ENCODE data around the gene DHX34. TPM values are rescaled to one million over a fixed set of nuclear protein-coding genes. Genes with fewer than 3 reads are reported as not detected.
"Not testable (repeated sequence)": the region's sequence is repeated elsewhere in the genome, so short reads cannot be mapped to it uniquely, and the experiment has no call there.

Gene DHX34
- total RNA-seq, 1 experiment from 2014 or later = 38.2 TPM

GRCh38 chr19:47384533-47384932 is 35.4 kb downstream of the DHX34 start:
- H3T11ph ChIP-seq (ENCODE audit: low read length); H4K5ac ChIP-seq (ENCODE audit: insufficient read length, low read depth, low read length); H3K4me1 ChIP-seq (ENCODE audit: insufficient read depth, low read length); H3K4ac ChIP-seq (ENCODE audit: low read depth, low read length); H2BK15ac ChIP-seq (ENCODE audit: low read depth, low read length); H3K79me1 ChIP-seq (ENCODE audit: insufficient read depth, low read depth, low read length, poor library complexity, severe bottlenecking); H3K4me3 Mint-ChIP-seq; H3K27me3 Mint-ChIP-seq (ENCODE audit: low read depth); H2BK12ac ChIP-seq (ENCODE audit: insufficient read length, low read depth, low read length); H3K9ac ChIP-seq (ENCODE audit: extremely low read depth, insufficient read length, low read length); H3K9me3 Mint-ChIP-seq; H3K23ac ChIP-seq (ENCODE audit: insufficient read length, low read depth, low read length); H4K8ac ChIP-seq (replicated peaks; ENCODE audit: insufficient read length, low read depth, low read length); H3K14ac ChIP-seq (ENCODE audit: insufficient read depth, low read length); H3K27ac Mint-ChIP-seq; H3K9me3 ChIP-seq (ENCODE audit: control insufficient read depth, low read depth, low read length); H3K4me2 ChIP-seq (ENCODE audit: insufficient read depth, insufficient read length, low read length); H3K79me2 ChIP-seq (ENCODE audit: insufficient read depth, low read length); H2BK20ac ChIP-seq (ENCODE audit: low read depth, low read length, poor library complexity, severe bottlenecking); H4K91ac ChIP-seq (ENCODE audit: insufficient read length, low read depth, low read length); H4K20me1 ChIP-seq (ENCODE audit: control insufficient read depth, insufficient read depth, insufficient read length); H3K23me2 ChIP-seq (ENCODE audit: insufficient read length, low read depth, low read length, poor library complexity, severe bottlenecking); H2BK120ac ChIP-seq (ENCODE audit: low read depth, low read length, poor library complexity, severe bottlenecking); H3K27ac ChIP-seq (ENCODE audit: insufficient read length, low read depth, low read length); DNase-seq; H3K27me3 ChIP-seq (ENCODE audit: insufficient read depth, low read length); H2AK5ac ChIP-seq (ENCODE audit: insufficient read length, low read length); H2BK5ac ChIP-seq (ENCODE audit: insufficient read length, low read length); H3K18ac ChIP-seq (ENCODE audit: insufficient read length, low read depth, low read length); H2AFZ ChIP-seq (ENCODE audit: low read length); H3K56ac ChIP-seq (ENCODE audit: insufficient read length, low read depth, low read length): not testable (repeated sequence)
- WGBS (ENCODE audit: extremely low coverage, insufficient read length, low lambda C conversion rate) = no CpG with 5 or more reads among the region's 4 CpGs
- H3K36me3 Mint-ChIP-seq (ENCODE audit: insufficient read depth in 1 of 3, low read depth in 3 of 3) = peaks cover 17 to 33% (median 28%) of the 10 kb centered on the region in 3 experiments; a peak in 6 of 7 replicates
- peaks cover 9 to 12% of the 10 kb centered on the region in 2 experiments for H3K4me1 Mint-ChIP-seq

- H3K9ac ChIP-seq (ENCODE audit: extremely low read depth, insufficient read length, low read length); H4K5ac ChIP-seq (ENCODE audit: insufficient read length, low read depth, low read length); H3K27me3 ChIP-seq (ENCODE audit: insufficient read depth, low read length); H3K23me2 ChIP-seq (ENCODE audit: insufficient read length, low read depth, low read length, poor library complexity, severe bottlenecking); H3K56ac ChIP-seq (ENCODE audit: insufficient read length, low read depth, low read length); H4K91ac ChIP-seq (ENCODE audit: insufficient read length, low read depth, low read length); H2BK5ac ChIP-seq (ENCODE audit: insufficient read length, low read length); H2AK5ac ChIP-seq (ENCODE audit: insufficient read length, low read length); H4K8ac ChIP-seq (replicated peaks; ENCODE audit: insufficient read length, low read depth, low read length); H3K4me2 ChIP-seq (ENCODE audit: insufficient read depth, insufficient read length, low read length); H2BK15ac ChIP-seq (ENCODE audit: low read depth, low read length); H2BK20ac ChIP-seq (ENCODE audit: low read depth, low read length, poor library complexity, severe bottlenecking); H3K27ac ChIP-seq (ENCODE audit: insufficient read length, low read depth, low read length); H3K79me1 ChIP-seq (ENCODE audit: insufficient read depth, low read depth, low read length, poor library complexity, severe bottlenecking); H3K14ac ChIP-seq (ENCODE audit: insufficient read depth, low read length); H3K4me3 Mint-ChIP-seq; H3K4me1 ChIP-seq (ENCODE audit: insufficient read depth, low read length); H2BK12ac ChIP-seq (ENCODE audit: insufficient read length, low read depth, low read length); H3K27ac Mint-ChIP-seq; H2BK120ac ChIP-seq (ENCODE audit: low read depth, low read length, poor library complexity, severe bottlenecking); H2AFZ ChIP-seq (ENCODE audit: low read length); H3T11ph ChIP-seq (ENCODE audit: low read length); H3K18ac ChIP-seq (ENCODE audit: insufficient read length, low read depth, low read length); H3K79me2 ChIP-seq (ENCODE audit: insufficient read depth, low read length); H3K23ac ChIP-seq (ENCODE audit: insufficient read length, low read depth, low read length); H3K27me3 Mint-ChIP-seq (ENCODE audit: low read depth); H3K4ac ChIP-seq (ENCODE audit: low read depth, low read length); H3K9me3 ChIP-seq (ENCODE audit: control insufficient read depth, low read depth, low read length); DNase-seq; H3K9me3 Mint-ChIP-seq; H4K20me1 ChIP-seq (ENCODE audit: control insufficient read depth, insufficient read depth, insufficient read length): not testable (repeated sequence)
- WGBS (ENCODE audit: extremely low coverage, insufficient read length, low lambda C conversion rate) = no CpG with 5 or more reads among the region's 12 CpGs
- H3K36me3 Mint-ChIP-seq (ENCODE audit: insufficient read depth in 1 of 3, low read depth in 3 of 3) = peaks cover 2 to 14% (median 9%) of the 10 kb centered on the region in 3 experiments; a peak in 6 of 7 replicates
- H3K4me1 Mint-ChIP-seq = peaks cover 13 to 24% of the 10 kb centered on the region in 2 experiments
Measured at GRCh38 chr19:47386582-47386981, 37.5 kb downstream of the DHX34 start.
